Left ventricle myocardium inferior (tissue), 1 donor: ENCODE measurements around the gene MCCC2. TPM values are rescaled to one million over a fixed set of nuclear protein-coding genes. Genes with fewer than 3 reads are reported as not detected.
"Not testable (repeated sequence)": the region's sequence is repeated elsewhere in the genome, so short reads cannot be mapped to it uniquely, and the experiment has no call there.

Experiments
- DNase-seq: peaks from one replicate; pipeline ENCODE4 v3.0.0-alpha.2; 2020
- H3K27ac ChIP-seq: fragments of 200-600 bp; replicated peaks from 2 replicates; pipeline ENCODE4 v1.8.0; 2021
- H3K27me3 ChIP-seq: fragments of 200-600 bp; 2 replicates; pipeline ENCODE4 v1.8.0; 2021; ENCODE audit warnings: low read depth
- H3K36me3 ChIP-seq: fragments of 200-600 bp; 2 replicates; pipeline ENCODE4 v1.8.0; 2021
- H3K4me1 ChIP-seq: fragments of 200-600 bp; 2 replicates; pipeline ENCODE4 v1.8.0; 2021
- H3K4me3 ChIP-seq: fragments of 200-600 bp; 2 replicates; pipeline ENCODE4 v1.8.0; 2021; ENCODE audit warnings: mild to moderate bottlenecking, moderate library complexity
- H3K9me3 ChIP-seq: fragments of 200-600 bp; replicated peaks from 2 replicates; pipeline ENCODE4 v1.8.0; 2021
- CTCF ChIP-seq: fragments of 200-600 bp; IDR thresholded peaks from 2 replicates; pipeline ENCODE4 v1.8.0; 2021; ENCODE audit warnings: antibody characterized with exemption, mild to moderate bottlenecking, borderline replicate concordance
- intact Hi-C: fragments of 100-400 bp; cut with micrococcal nuclease; formaldehyde crosslinking; loops from one replicate; pipeline ENCODE4 v1.11.0; 2022
- total RNA-seq: library from RNA; stranded (reverse); fragmentation: NEBNext Ultra II Directional; extraction: Animal tissue kit (Norgen Biotek cat#: 25700); gene quantifications from one replicate; pipeline ENCODE4 v1.2.1, GENCODE V29; 2021
- donor health status: DM: no; HTN: yes; CAD: no; lungs with severe emphysema.

MCCC2 gene
- total RNA-seq, 1 donor from 2014 or later, result 154 TPM

- Histone ChIP-seq H3K27ac (no peak overlapping the region), H3K4me1 (no peaks in the 10 kb centered on the region), H3K27me3 (no peaks in the 10 kb centered on the region), H3K9me3 (no peaks in the 10 kb centered on the region), H3K36me3 (peaks cover 42% of the 10 kb centered on the region), H3K4me3 (no peak overlapping the region)
- no peak for TF ChIP-seq CTCF
- DNase-seq, result no peak
- intact Hi-C loops, result loop anchor here (10.0 kb wide), 1 partner anchor 154 kb away; no protein-coding TSS in a partner anchor
Measured at GRCh38 chr5:71658916-71659662, 71.9 kb downstream of the MCCC2 start.

GRCh38 chr5:71662381-71662780 is 75.2 kb downstream of the MCCC2 start:
- intact Hi-C loops, result no loop called here
- TF ChIP-seq CTCF, result no peak
- no peaks in the 10 kb centered on the region for H3K27me3 ChIP-seq
- no peaks in the 10 kb centered on the region for H3K4me1 ChIP-seq
- H3K36me3 ChIP-seq, result peaks cover 13% of the 10 kb centered on the region
- no peak overlapping the region for H3K4me3 ChIP-seq
- DNase-seq, result no peak
- H3K9me3 ChIP-seq, result no peaks in the 10 kb centered on the region
- H3K27ac ChIP-seq, result no peak overlapping the region

- no peak for TF ChIP-seq CTCF
- no peak for DNase-seq
Measured at GRCh38 chr5:71663191-71663969, 76.2 kb downstream of the MCCC2 start.

GRCh38 chr5:71664615-71665014 is 77.5 kb downstream of the MCCC2 start:
- DNase-seq, H3K4me3 ChIP-seq, H3K27ac ChIP-seq, H3K4me1 ChIP-seq, H3K9me3 ChIP-seq, H3K36me3 ChIP-seq, intact Hi-C loops, H3K27me3 ChIP-seq: not testable (repeated sequence)

More at GRCh38 chr5:71663191-71663969, 76.2 kb downstream of the MCCC2 start:
- H3K4me3 ChIP-seq, result no peak overlapping the region
- H3K36me3 ChIP-seq, result peaks cover 3% of the 10 kb centered on the region
- no peak overlapping the region for H3K27ac ChIP-seq
- intact Hi-C loops, result no loop called here
- H3K9me3 ChIP-seq, result no peaks in the 10 kb centered on the region
- no peaks in the 10 kb centered on the region for H3K4me1 ChIP-seq
- H3K27me3 ChIP-seq, result no peaks in the 10 kb centered on the region

- TF ChIP-seq CTCF, result no peak
- intact Hi-C loops, result no loop called here
- Histone ChIP-seq H3K4me1 (no peaks in the 10 kb centered on the region), H3K27me3 (no peaks in the 10 kb centered on the region), H3K36me3 (no peaks in the 10 kb centered on the region), H3K9me3 (no peaks in the 10 kb centered on the region), H3K27ac (no peak overlapping the region), H3K4me3 (no peak overlapping the region)
- DNase-seq, result no peak
Measured at GRCh38 chr5:71666321-71666720, 79.2 kb downstream of the MCCC2 start.

- Histone ChIP-seq H3K9me3 (no peaks in the 10 kb centered on the region), H3K4me3 (no peak overlapping the region), H3K27ac (no peak overlapping the region), H3K36me3 (no peaks in the 10 kb centered on the region), H3K27me3 (peaks cover 36% of the 10 kb centered on the region), H3K4me1 (no peaks in the 10 kb centered on the region)
- intact Hi-C loops, result no loop called here
- TF ChIP-seq CTCF, result no peak
- no peak for DNase-seq
Measured at GRCh38 chr5:71677977-71678376, 90.8 kb downstream of the MCCC2 start.
